SK-N-SH (cell line): Measurements from ENCODE around the gene TRH. TPM values are rescaled to one million over a fixed set of nuclear protein-coding genes. Genes with fewer than 3 reads are reported as not detected.

Source experiments
- CTCF ChIA-PET: fragments of 300-600, 350-600 bp; formaldehyde crosslinking; extraction: SDS; loops from one replicate; lab custom pipeline; 2021; lab: Yijun Ruan, JAX
- POLR2A ChIA-PET: fragments of 350-600 bp; sonication (Branson Sonifier 250); formaldehyde crosslinking; extraction: SDS; loops from one replicate; lab custom pipeline; 2020; ENCODE audit warnings: antibody characterized with exemption, inconsistent platforms; lab: Yijun Ruan, JAX
- DNase-seq: peaks from one replicate; pipeline ENCODE4 v3.0.0; 2012
- H2AFZ ChIP-seq: fragments of 200-600 bp; sonication (generic); 2 replicates; pipeline ENCODE4 v1.8.1; 2016; ENCODE audit warnings: antibody characterized with exemption, mild to moderate bottlenecking, low read depth
- H3F3A ChIP-seq: fragments of 200-600 bp; sonication (generic); replicated peaks from 2 replicates; pipeline ENCODE3; 2016; ENCODE audit warnings: antibody characterized with exemption, mild to moderate bottlenecking; ENCODE audit not compliant: insufficient read depth
- H3K27ac ChIP-seq, 2 experiments: fragments of 200-500 bp in 1 of 2; fragments of 200-600 bp in 1 of 2; sonication (Bioruptor generic) in 1 of 2; sonication (generic), shearing (Covaris generic) in 1 of 2; 2 replicates each; pipeline versions ENCODE4 v1.5.1 to v1.6.1; 2014 to 2016; ENCODE audit warnings: low read depth in 2 of 2, inconsistent platforms in 1 of 2, low read length in 1 of 2, mild to moderate bottlenecking in 1 of 2, mixed read lengths in 1 of 2
- H3K27me3 ChIP-seq: fragments of 200-600 bp; sonication (generic), shearing (Covaris generic); 2 replicates; pipeline ENCODE4 v1.6.1; 2016; ENCODE audit warnings: mixed run types; ENCODE audit not compliant: insufficient read depth
- H3K36me3 ChIP-seq, 2 experiments: fragments of 200-500 bp in 1 of 2; fragments of 200-600 bp in 1 of 2; sonication (Bioruptor generic) in 1 of 2; sonication (generic) in 1 of 2; replicated peaks in 1 of 2; 2 replicates each; pipeline versions ENCODE3 to v1.5.1; 2014 to 2016; ENCODE audit warnings: low read length in 1 of 2, mild to moderate bottlenecking in 1 of 2; ENCODE audit not compliant: insufficient read depth in 2 of 2, control insufficient read depth in 1 of 2
- H3K4me1 ChIP-seq, 2 experiments: fragments of 200-500 bp in 1 of 2; fragments of 200-600 bp in 1 of 2; sonication (Bioruptor generic) in 1 of 2; sonication (generic), shearing (Covaris generic) in 1 of 2; 2 replicates each; pipeline versions ENCODE4 v1.5.1 to v1.6.1; 2014 to 2016; ENCODE audit warnings: low read depth in 1 of 2, low read length in 1 of 2, mixed run types in 1 of 2; ENCODE audit not compliant: insufficient read depth in 2 of 2, control insufficient read depth in 1 of 2
- H3K4me2 ChIP-seq: fragments of 200-600 bp; sonication (generic), shearing (Covaris generic); 2 replicates; pipeline ENCODE4 v1.6.1; 2017; ENCODE audit warnings: mixed run types
- H3K4me3 ChIP-seq, 2 experiments: fragments of 200-500 bp in 1 of 2; fragments of 200-600 bp in 1 of 2; sonication (Bioruptor generic) in 1 of 2; sonication (generic), shearing (Covaris generic) in 1 of 2; 2 replicates each; pipeline versions ENCODE4 v1.5.1 to v1.8.1; 2014 to 2016; ENCODE audit warnings: low read depth in 2 of 2, inconsistent platforms in 1 of 2, low read length in 1 of 2, mild to moderate bottlenecking in 1 of 2, mixed read lengths in 1 of 2, moderate library complexity in 1 of 2
- H3K79me2 ChIP-seq: fragments of 200-600 bp; sonication (generic); 2 replicates; pipeline ENCODE4 v1.8.1; 2017; ENCODE audit warnings: mild to moderate bottlenecking; ENCODE audit not compliant: insufficient read depth
- H3K9ac ChIP-seq: fragments of 200-600 bp; sonication (generic); 2 replicates; pipeline ENCODE4 v1.6.1; 2017; ENCODE audit warnings: mixed run types
- H3K9me2 ChIP-seq: fragments of 200-600 bp; sonication (generic); 2 replicates; pipeline ENCODE4 v1.6.1; 2017; ENCODE audit warnings: mixed run types
- H3K9me3 ChIP-seq: fragments of 200-600 bp; sonication (generic); 2 replicates; pipeline ENCODE4 v1.6.1; 2017; ENCODE audit warnings: mixed run types, mild to moderate bottlenecking, moderate library complexity
- H4K20me1 ChIP-seq: fragments of 200-600 bp; sonication (generic); 2 replicates; pipeline ENCODE4 v1.6.1; 2017; ENCODE audit warnings: mild to moderate bottlenecking, mixed run types; ENCODE audit not compliant: insufficient read depth
- CHD2 ChIP-seq: fragments of 150-350 bp; IDR thresholded peaks from 2 replicates; pipeline ENCODE4 v1.6.1; 2018; ENCODE audit warnings: low read length; ENCODE audit not compliant: partially characterized antibody
- EP300 ChIP-seq, 2 experiments: IDR thresholded peaks; 2 replicates each; pipeline versions ENCODE4 v1.4.0 to v1.6.1; 2012; ENCODE audit warnings: borderline replicate concordance in 1 of 2, low read depth in 1 of 2, low read length in 1 of 2
- EZH2phosphoT487 ChIP-seq: fragments of 200-600 bp; sonication (generic); IDR thresholded peaks from 2 replicates; pipeline ENCODE4 v1.6.1; 2017; ENCODE audit warnings: low read depth, mixed run types, mild to moderate bottlenecking, antibody characterized with exemption, moderate library complexity, borderline replicate concordance
- FOSL2 ChIP-seq: IDR thresholded peaks from 2 replicates; pipeline ENCODE4 v1.4.0; 2012; ENCODE audit warnings: low read depth, mild to moderate bottlenecking, moderate library complexity, borderline replicate concordance
- FOXJ3 ChIP-seq: sonication (generic); formaldehyde crosslinking; IDR thresholded peaks from 2 replicates; pipeline ENCODE4 v1.5.1; 2020; ENCODE audit warnings: mild to moderate bottlenecking, missing genetic modification reagents
- FOXM1 ChIP-seq: IDR thresholded peaks from 2 replicates; pipeline ENCODE4 v1.4.0; 2012; ENCODE audit warnings: low read depth, mild to moderate bottlenecking
- GABPA ChIP-seq: IDR thresholded peaks from 2 replicates; pipeline ENCODE4 v1.4.0; 2012; ENCODE audit warnings: low read depth, mild to moderate bottlenecking
- MEF2A ChIP-seq: IDR thresholded peaks from 2 replicates; pipeline ENCODE4 v1.4.0; 2012; ENCODE audit warnings: low read depth, borderline replicate concordance
- NRF1 ChIP-seq: IDR thresholded peaks from 2 replicates; pipeline ENCODE4 v1.6.1; 2012; ENCODE audit warnings: low read depth, mild to moderate bottlenecking, low read length
- POLR2AphosphoS5 ChIP-seq: IDR thresholded peaks from 2 replicates; pipeline ENCODE4 v1.6.1; 2012; ENCODE audit warnings: low read depth, low read length
- RAD21 ChIP-seq: IDR thresholded peaks from 2 replicates; pipeline ENCODE4 v1.6.1; 2012; ENCODE audit warnings: mild to moderate bottlenecking, low read length
- RXRA ChIP-seq: IDR thresholded peaks from 2 replicates; pipeline ENCODE4 v1.4.0; 2012; ENCODE audit warnings: low read depth, mild to moderate bottlenecking, borderline replicate concordance
- SIN3A ChIP-seq: IDR thresholded peaks from 2 replicates; pipeline ENCODE4 v1.6.1; 2012; ENCODE audit warnings: low read depth, mild to moderate bottlenecking, low read length, moderate library complexity, borderline replicate concordance
- SMC3 ChIP-seq: IDR thresholded peaks from 2 replicates; pipeline ENCODE4 v1.6.1; 2012; ENCODE audit warnings: low read depth, low read length, improper control_type of control experiment
- TEAD4 ChIP-seq: IDR thresholded peaks from 2 replicates; pipeline ENCODE4 v1.4.0; 2012; ENCODE audit warnings: mild to moderate bottlenecking, borderline replicate concordance; ENCODE audit not compliant: insufficient read depth
- YY1 ChIP-seq: IDR thresholded peaks from 2 replicates; pipeline ENCODE4 v1.4.0; 2012; ENCODE audit warnings: low read depth, mild to moderate bottlenecking
- WGBS: methylation state at CpG from one replicate; pipeline ENCODE4 v1.1.6; 2017; ENCODE audit warnings: low lambda C conversion rate; 5-methylcytosine and 5-hydroxymethylcytosine counted together
- polyA plus RNA-seq, 3 experiments: library from polyadenylated mRNA; depleted of rRNA; stranded (reverse); fragments of >200 nt; gene quantifications; 2 replicates each; pipeline ENCODE4 v1.2.3, GENCODE V29; 2012
- TF ChIP-seq, protein P1 (sequence below): IDR thresholded peaks from 2 replicates; pipeline ENCODE4 v1.4.0; 2012; ENCODE audit warnings: low read depth, borderline replicate concordance
- TF ChIP-seq, protein P2 (sequence below): IDR thresholded peaks from 2 replicates; pipeline ENCODE4; 2012
- TF ChIP-seq, protein P3 (sequence below): fragments of 150-350 bp; IDR thresholded peaks from 2 replicates; pipeline ENCODE4 v1.6.1; 2016; ENCODE audit warnings: mild to moderate bottlenecking, low read depth, low read length
- TF ChIP-seq, protein P4 (sequence below): fragments of 200-600 bp; sonication (generic); IDR thresholded peaks from 2 replicates; pipeline ENCODE4 v1.6.1; 2017; ENCODE audit warnings: antibody characterized with exemption, mild to moderate bottlenecking, moderate library complexity

TRH gene
- polyA plus RNA-seq, 1 of the 3 experiments (the other 2 are of a cell fraction), result not detected

DNA sequence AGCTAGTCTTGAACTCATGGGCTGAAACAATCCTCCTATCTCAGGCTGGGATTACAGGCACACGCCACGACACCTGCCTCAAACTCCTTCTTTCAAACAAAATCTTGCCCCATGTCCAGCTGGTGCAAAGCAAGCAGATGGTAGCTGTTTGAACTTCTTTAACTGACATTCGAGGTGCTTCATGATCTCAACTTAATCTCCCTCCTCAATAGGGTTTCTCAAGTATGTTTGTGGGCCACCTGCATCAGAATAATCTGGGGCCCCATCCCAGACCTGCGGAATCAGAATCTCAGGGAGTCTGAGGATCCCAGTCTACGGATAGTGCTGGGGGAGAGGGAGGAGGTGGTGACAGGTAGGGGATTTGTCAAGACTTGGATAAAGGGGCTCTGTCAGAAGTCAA is 20.9 kb upstream of the TRH start:
- TF ChIP-seq RAD21 (no peak), SIN3A (no peak), EP300 (IDR thresholded peaks at IDR 0.05; ENCODE audit: borderline replicate concordance in 1 of 2, low read depth in 1 of 2, low read length in 1 of 2) (no peak), SMC3 (no peak), CHD2 (no peak), YY1 (no peak), EZH2phosphoT487 (no peak), TEAD4 (no peak), FOXJ3 (no peak), FOSL2 (no peak), GABPA (no peak)
- TF ChIP-seq, protein P1, sequence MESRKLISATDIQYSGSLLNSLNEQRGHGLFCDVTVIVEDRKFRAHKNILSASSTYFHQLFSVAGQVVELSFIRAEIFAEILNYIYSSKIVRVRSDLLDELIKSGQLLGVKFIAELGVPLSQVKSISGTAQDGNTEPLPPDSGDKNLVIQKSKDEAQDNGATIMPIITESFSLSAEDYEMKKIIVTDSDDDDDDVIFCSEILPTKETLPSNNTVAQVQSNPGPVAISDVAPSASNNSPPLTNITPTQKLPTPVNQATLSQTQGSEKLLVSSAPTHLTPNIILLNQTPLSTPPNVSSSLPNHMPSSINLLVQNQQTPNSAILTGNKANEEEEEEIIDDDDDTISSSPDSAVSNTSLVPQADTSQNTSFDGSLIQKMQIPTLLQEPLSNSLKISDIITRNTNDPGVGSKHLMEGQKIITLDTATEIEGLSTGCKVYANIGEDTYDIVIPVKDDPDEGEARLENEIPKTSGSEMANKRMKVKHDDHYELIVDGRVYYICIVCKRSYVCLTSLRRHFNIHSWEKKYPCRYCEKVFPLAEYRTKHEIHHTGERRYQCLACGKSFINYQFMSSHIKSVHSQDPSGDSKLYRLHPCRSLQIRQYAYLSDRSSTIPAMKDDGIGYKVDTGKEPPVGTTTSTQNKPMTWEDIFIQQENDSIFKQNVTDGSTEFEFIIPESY, result no peak
- TF ChIP-seq, protein P2, sequence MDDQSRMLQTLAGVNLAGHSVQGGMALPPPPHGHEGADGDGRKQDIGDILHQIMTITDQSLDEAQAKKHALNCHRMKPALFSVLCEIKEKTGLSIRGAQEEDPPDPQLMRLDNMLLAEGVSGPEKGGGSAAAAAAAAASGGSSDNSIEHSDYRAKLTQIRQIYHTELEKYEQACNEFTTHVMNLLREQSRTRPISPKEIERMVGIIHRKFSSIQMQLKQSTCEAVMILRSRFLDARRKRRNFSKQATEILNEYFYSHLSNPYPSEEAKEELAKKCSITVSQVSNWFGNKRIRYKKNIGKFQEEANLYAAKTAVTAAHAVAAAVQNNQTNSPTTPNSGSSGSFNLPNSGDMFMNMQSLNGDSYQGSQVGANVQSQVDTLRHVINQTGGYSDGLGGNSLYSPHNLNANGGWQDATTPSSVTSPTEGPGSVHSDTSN, result no peak
- CTCF ChIA-PET, result interaction anchor here (4.8 kb wide), 1 partner anchor 12 kb away, joined by 39 read pairs; no protein-coding TSS in a partner anchor
- H3K4me2 ChIP-seq, result no peak overlapping the region

DNA sequence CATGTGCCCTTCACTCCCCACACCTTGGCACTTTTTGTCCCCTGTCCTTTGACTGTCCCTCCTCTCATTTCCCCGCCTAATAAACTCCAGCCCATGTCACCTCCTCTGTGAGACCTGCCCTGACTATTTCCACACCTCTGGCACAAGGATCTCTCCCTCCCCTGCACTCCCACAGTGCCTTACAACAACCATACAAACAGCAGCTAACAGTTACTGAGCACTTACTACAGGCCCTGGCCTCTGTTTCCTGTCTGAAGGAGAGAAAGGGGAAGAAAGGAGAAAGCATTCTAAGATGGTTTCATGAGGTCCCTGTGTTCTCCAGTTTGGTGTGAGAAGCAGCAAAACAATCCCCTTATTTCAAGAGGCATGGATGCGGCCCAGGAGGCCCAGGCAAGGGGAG is 20.0 kb upstream of the TRH start:
- H3K9me3 ChIP-seq, result no peaks in the 10 kb centered on the region
- no peak overlapping the region for H3K4me2 ChIP-seq
- no peaks in the 10 kb centered on the region for H3K36me3 ChIP-seq
- DNase-seq, result no peak
- H2AFZ ChIP-seq, result no peak overlapping the region
- H3K4me1 ChIP-seq, result no peaks in the 10 kb centered on the region
- H3F3A ChIP-seq, result no peaks in the 10 kb centered on the region
- H4K20me1 ChIP-seq, result no peaks in the 10 kb centered on the region
- H3K27me3 ChIP-seq, result peaks cover 22% of the 10 kb centered on the region; the same call in 1 of the 2 replicates
- ChIA-PET POLR2A (no interaction called here), CTCF (interaction anchor here (4.8 kb wide), 1 partner anchor 13 kb away, joined by 39 read pairs; no protein-coding TSS in a partner anchor)
- no peak overlapping the region for H3K4me3 ChIP-seq
- H3K9me2 ChIP-seq, result no peaks in the 10 kb centered on the region
- 30% methylated on average over 2 of the region's 2 CpGs for WGBS
- no peak overlapping the region for H3K27ac ChIP-seq
- H3K79me2 ChIP-seq, result no peaks in the 10 kb centered on the region
- no peak overlapping the region for H3K9ac ChIP-seq
- TF ChIP-seq POLR2AphosphoS5 (no peak), SIN3A (no peak), MEF2A (no peak), FOXJ3 (no peak), NRF1 (no peak), FOXM1 (no peak), RXRA (no peak), GABPA (no peak)
- TF ChIP-seq, protein P1, result no peak
- TF ChIP-seq, protein P3, sequence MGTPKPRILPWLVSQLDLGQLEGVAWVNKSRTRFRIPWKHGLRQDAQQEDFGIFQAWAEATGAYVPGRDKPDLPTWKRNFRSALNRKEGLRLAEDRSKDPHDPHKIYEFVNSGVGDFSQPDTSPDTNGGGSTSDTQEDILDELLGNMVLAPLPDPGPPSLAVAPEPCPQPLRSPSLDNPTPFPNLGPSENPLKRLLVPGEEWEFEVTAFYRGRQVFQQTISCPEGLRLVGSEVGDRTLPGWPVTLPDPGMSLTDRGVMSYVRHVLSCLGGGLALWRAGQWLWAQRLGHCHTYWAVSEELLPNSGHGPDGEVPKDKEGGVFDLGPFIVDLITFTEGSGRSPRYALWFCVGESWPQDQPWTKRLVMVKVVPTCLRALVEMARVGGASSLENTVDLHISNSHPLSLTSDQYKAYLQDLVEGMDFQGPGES, result no peak
- TF ChIP-seq, protein P4, sequence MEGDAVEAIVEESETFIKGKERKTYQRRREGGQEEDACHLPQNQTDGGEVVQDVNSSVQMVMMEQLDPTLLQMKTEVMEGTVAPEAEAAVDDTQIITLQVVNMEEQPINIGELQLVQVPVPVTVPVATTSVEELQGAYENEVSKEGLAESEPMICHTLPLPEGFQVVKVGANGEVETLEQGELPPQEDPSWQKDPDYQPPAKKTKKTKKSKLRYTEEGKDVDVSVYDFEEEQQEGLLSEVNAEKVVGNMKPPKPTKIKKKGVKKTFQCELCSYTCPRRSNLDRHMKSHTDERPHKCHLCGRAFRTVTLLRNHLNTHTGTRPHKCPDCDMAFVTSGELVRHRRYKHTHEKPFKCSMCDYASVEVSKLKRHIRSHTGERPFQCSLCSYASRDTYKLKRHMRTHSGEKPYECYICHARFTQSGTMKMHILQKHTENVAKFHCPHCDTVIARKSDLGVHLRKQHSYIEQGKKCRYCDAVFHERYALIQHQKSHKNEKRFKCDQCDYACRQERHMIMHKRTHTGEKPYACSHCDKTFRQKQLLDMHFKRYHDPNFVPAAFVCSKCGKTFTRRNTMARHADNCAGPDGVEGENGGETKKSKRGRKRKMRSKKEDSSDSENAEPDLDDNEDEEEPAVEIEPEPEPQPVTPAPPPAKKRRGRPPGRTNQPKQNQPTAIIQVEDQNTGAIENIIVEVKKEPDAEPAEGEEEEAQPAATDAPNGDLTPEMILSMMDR, result no peak

More for the DNA sequence above, 20.9 kb upstream of the TRH start:
- no peaks in the 10 kb centered on the region for H3K4me1 ChIP-seq
- H3K27ac ChIP-seq, result no peak overlapping the region
- no peak overlapping the region for H3K4me3 ChIP-seq
- H3K9me2 ChIP-seq, result no peaks in the 10 kb centered on the region
- H3K9me3 ChIP-seq, result no peaks in the 10 kb centered on the region
- no peaks in the 10 kb centered on the region for H3K36me3 ChIP-seq
- no peaks in the 10 kb centered on the region for H4K20me1 ChIP-seq
- H2AFZ ChIP-seq, result no peak overlapping the region
- H3K27me3 ChIP-seq, result peaks cover 22% of the 10 kb centered on the region; the same call in 1 of the 2 replicates
- no peak for DNase-seq
- POLR2A ChIA-PET, result no interaction called here
- WGBS, result 25% methylated on average over 5 of the region's 5 CpGs
- H3F3A ChIP-seq, result no peaks in the 10 kb centered on the region
- no peak overlapping the region for H3K9ac ChIP-seq
- no peaks in the 10 kb centered on the region for H3K79me2 ChIP-seq
